Measurements from ENCODE around the gene TMEM198.

The TMEM198 gene

GRCh38 chr2:219578811-219579613 lies 35.2 kb downstream of the TMEM198 start:
- DNase-seq (ENCODE audit: low spot score), result no peak

- DNase-seq (ENCODE audit: low spot score), result no peak
Observed at GRCh38 chr2:219581346-219581745, 37.5 kb downstream of the TMEM198 start.

GRCh38 chr2:219591091-219591490 lies 47.3 kb downstream of the TMEM198 start:
- DNase-seq (ENCODE audit: low spot score), result no peak

- DNase-seq (ENCODE audit: low spot score), result no peak
Observed at GRCh38 chr2:219592736-219593135, 48.9 kb downstream of the TMEM198 start.

GRCh38 chr2:219593154-219593553 lies 49.3 kb downstream of the TMEM198 start:
- DNase-seq (ENCODE audit: low spot score), result no peak

GRCh38 chr2:219595256-219595655 lies 51.4 kb downstream of the TMEM198 start:
- no peak for DNase-seq (ENCODE audit: low spot score)

GRCh38 chr2:219596954-219597551 lies 53.2 kb downstream of the TMEM198 start:
- peak; percentile 18 for DNase-seq (ENCODE audit: low spot score)

GRCh38 chr2:219597552-219598307 lies 53.9 kb downstream of the TMEM198 start, which contains the start of gene STK11IP:
TSS of gene STK11IP (plus strand) at chr2:219597857. CDS start at chr2:219598120, 263 bp downstream.
- peak; percentile 93 for DNase-seq (ENCODE audit: low spot score)

GRCh38 chr2:219598308-219599078 lies 54.7 kb downstream of the TMEM198 start:
- no peak for DNase-seq (ENCODE audit: low spot score)
